ENCODE measurements around the gene PDIA3.
"Not testable (repeated sequence)": the region's sequence is repeated elsewhere in the genome, so short reads cannot be mapped to it uniquely, and the experiment has no call there.

The PDIA3 gene

DNA sequence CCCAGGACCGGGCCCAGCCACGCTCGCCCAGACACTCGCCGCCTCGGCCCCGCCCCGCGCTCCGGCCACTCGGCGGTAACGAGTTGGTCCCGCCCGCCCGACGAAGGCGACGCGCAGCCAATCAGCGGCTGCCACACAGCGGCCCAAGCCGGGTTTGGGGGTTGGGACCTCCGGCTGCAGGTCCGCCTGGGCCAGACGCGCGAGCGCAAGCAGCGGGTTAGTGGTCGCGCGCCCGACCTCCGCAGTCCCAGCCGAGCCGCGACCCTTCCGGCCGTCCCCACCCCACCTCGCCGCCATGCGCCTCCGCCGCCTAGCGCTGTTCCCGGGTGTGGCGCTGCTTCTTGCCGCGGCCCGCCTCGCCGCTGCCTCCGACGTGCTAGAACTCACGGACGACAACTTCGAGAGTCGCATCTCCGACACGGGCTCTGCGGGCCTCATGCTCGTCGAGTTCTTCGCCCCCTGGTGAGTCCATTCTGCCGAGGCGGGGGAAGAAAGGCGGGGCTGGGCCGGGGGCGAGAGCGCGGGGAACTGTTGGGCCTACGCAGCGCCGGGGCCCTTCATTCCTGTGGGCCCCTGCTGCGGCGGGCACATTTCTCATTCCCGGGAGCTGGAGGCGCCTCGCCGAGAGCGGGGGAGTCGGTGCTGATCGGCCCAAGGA, at the start of gene PDIA3:
Gene PDIA3 (plus strand): TSS at position 194 of the 658 bp plus-strand sequence. CDS start 102 bp downstream, at position 296.
- not testable (repeated sequence) for H3K9me3 Mint-ChIP-seq (ENCODE audit: low read depth); H3K27me3 Mint-ChIP-seq; H3K36me3 Mint-ChIP-seq
- H3K27ac Mint-ChIP-seq, result peak within 1 kb of the TSS; percentile 98
- peaks cover 22% of the 10 kb centered on the region for H3K4me1 Mint-ChIP-seq (ENCODE audit: low read depth)
- peak within 1 kb of the TSS; percentile 99 for H3K4me3 Mint-ChIP-seq

DNA sequence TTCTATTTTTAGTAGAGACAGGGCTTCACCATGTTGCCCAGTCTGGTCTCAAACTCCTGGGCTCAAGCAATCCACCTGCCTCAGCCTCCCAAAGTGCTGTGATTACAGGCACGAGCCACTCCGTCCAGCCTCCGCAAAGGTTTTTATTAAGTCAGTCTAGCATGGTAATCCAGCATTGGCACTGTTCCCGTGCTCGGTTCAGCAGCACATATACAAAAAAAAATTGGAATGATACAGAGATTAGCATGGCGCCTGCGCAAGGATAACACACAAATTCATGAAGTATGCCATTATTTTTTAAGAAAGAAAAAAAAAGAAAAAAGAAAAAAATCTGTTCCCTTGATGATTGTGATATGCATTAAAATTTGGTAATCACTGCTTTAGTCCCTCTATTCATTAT, 44.1 kb upstream of the PDIA3 start:
- H3K4me1 Mint-ChIP-seq (ENCODE audit: low read depth), result no peaks in the 10 kb centered on the region
- H3K36me3 Mint-ChIP-seq, result no peaks in the 10 kb centered on the region
- no peak overlapping the region for H3K27ac Mint-ChIP-seq
- peaks cover 8% of the 10 kb centered on the region for H3K27me3 Mint-ChIP-seq
- no peak overlapping the region for H3K4me3 Mint-ChIP-seq
- no peaks in the 10 kb centered on the region for H3K9me3 Mint-ChIP-seq (ENCODE audit: low read depth)

DNA sequence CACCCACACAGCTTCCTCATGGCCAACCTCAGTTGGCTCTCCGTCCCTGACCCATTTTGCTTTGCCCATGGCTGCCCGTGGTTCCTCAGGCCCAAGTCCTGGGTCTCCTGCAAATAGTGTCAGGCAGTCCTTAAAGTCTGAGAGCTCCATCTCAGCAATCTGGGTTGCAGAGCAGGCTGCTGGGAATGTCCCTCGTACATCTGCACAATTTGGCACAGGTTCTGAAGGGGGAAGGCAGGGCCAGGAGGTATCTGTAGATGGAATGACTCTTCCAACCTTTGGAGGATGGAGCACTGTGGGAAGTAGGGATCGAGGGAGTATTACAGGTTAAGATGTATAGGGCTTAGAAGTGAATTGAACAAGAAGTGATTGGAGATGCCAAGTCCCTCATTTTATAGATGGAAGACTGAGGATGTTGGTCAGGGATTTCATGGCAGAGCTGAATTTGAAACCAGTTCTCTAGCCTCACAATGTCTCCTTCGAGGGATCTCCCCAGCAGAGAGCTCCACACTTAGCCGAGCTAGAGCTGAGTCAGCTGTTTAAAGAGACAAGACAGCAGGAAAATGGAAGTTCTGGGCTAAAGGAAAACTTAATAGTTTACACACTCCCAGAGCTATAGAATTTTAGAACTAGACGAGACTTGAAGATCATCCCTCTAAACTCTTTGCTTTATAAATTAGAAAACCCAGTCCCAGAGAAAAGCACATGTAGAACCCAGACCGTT, 43.4 kb upstream of the PDIA3 start:
- H3K4me3 Mint-ChIP-seq, result no peak overlapping the region
- no peak overlapping the region for H3K27ac Mint-ChIP-seq
- peaks cover 5% of the 10 kb centered on the region for H3K27me3 Mint-ChIP-seq
- no peaks in the 10 kb centered on the region for H3K9me3 Mint-ChIP-seq (ENCODE audit: low read depth)
- no peaks in the 10 kb centered on the region for H3K36me3 Mint-ChIP-seq
- no peaks in the 10 kb centered on the region for H3K4me1 Mint-ChIP-seq (ENCODE audit: low read depth)

DNA sequence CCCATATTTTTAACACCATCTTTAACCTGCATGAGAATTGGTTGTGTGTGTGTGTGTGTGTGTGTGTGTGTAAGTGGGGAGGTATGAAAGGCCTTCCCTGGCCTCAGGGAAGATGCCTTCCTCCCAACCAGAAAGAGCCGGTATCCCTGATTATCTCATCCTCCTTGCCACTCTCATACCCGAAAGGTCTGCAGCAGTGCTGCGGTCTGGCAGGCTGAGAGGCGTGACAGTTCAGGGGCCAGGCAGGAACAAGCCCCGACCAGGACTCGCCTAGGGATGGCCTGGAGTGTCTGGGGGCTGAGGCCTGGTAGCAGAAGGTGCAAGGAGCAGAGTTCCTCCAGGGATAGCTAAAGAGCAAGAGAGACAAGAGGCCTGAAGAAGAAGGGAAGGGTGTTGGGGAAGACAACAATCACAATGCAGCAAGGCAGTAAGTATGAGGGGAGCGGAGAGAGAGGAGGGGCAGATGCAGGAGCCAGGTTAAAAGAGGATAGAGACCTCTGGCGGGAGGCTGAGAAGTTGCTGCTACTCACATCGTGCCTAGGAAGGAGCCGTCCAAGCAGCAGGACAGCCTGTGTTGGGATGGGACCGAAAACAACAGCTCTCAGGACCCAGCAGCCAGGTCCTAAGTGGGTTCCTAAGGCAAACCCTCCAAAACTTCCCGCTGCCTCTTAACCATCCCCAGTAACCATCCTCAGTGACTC, 35.7 kb upstream of the PDIA3 start:
- not testable (repeated sequence) for H3K27ac Mint-ChIP-seq; H3K4me1 Mint-ChIP-seq (ENCODE audit: low read depth); H3K4me3 Mint-ChIP-seq

DNA sequence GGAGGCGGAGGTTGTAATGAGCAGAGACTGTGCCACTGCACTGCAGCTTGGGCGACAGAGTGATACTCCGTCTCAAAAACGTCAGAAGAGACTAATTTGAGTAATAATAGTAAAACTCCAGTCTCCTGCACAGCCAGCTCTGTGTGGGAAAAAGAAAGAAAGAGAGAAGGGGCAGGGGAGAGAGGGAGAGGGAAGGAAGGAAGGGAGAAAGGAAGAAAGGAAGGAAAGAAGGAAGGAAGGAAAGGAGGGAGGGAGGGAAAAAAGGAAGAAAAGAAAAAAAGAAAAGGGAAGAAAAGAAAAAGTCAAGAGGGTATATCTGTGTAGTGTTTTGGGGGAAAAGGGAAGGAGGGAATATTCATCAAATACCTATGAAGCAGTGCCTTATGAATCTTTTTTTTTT, 23.1 kb upstream of the PDIA3 start:
- no peak overlapping the region for H3K27ac Mint-ChIP-seq
- peaks cover 2% of the 10 kb centered on the region for H3K27me3 Mint-ChIP-seq
- no peaks in the 10 kb centered on the region for H3K4me1 Mint-ChIP-seq (ENCODE audit: low read depth)
- no peaks in the 10 kb centered on the region for H3K9me3 Mint-ChIP-seq (ENCODE audit: low read depth)
- no peak overlapping the region for H3K4me3 Mint-ChIP-seq
- no peaks in the 10 kb centered on the region for H3K36me3 Mint-ChIP-seq

More for the DNA sequence above, 35.7 kb upstream of the PDIA3 start:
- H3K27me3 Mint-ChIP-seq; H3K36me3 Mint-ChIP-seq; H3K9me3 Mint-ChIP-seq (ENCODE audit: low read depth): not testable (repeated sequence)

DNA sequence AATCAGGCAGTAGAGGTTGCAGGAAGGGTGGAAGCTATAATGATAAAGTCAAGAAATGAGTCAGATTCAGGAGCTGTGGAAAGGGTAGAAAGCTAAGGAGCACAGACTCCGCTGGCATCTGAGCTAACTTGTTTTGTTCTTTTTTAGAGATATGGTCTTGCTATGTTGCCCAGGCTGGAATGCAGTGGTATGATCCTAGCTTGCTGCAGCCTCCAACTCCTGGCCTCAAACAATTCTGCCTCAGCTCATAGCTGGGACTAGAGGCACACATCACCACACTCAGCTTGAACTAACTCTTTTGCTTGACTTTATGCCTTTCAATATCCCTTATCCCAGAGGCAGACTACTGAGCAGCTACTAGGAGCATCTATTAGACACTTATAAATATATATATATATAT, 19.9 kb upstream of the PDIA3 start:
- H3K27me3 Mint-ChIP-seq, H3K36me3 Mint-ChIP-seq: not testable (repeated sequence)

DNA sequence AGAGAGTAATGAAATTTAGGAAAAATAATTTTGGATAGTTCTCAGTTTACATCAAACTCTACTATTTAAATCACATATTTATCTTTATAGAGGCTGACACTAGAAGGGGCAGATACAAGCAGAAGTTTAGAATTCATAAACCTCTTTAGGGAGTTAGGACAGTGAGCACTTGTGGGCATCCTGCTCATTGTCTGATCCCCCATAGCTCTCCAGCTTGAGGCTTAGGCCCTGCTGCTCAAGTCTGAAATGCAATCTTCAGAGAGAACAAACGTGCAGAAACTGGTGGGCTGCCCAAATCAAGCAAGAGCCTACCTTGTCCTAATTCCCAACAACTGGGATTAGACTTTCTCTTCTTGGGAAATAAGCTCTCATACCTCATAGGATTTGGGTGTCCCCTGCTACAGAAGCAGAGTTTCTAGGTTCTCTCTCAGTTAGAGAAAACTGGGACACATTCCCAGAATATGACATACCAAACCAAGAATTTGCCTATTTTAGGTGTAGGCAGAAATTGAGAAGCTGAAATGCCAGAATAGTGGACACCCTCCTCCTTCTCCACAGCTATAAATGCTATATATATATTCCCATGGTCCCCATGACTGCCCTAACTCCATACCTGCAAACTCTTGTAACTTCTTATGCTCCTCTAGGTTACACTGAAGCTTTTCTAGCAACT, 18.0 kb upstream of the PDIA3 start:
- H3K4me3 Mint-ChIP-seq; H3K36me3 Mint-ChIP-seq; H3K4me1 Mint-ChIP-seq (ENCODE audit: low read depth); H3K27ac Mint-ChIP-seq; H3K27me3 Mint-ChIP-seq; H3K9me3 Mint-ChIP-seq (ENCODE audit: low read depth): not testable (repeated sequence)

More for the DNA sequence above, 19.9 kb upstream of the PDIA3 start:
- H3K9me3 Mint-ChIP-seq (ENCODE audit: low read depth); H3K4me3 Mint-ChIP-seq; H3K4me1 Mint-ChIP-seq (ENCODE audit: low read depth); H3K27ac Mint-ChIP-seq: not testable (repeated sequence)

DNA sequence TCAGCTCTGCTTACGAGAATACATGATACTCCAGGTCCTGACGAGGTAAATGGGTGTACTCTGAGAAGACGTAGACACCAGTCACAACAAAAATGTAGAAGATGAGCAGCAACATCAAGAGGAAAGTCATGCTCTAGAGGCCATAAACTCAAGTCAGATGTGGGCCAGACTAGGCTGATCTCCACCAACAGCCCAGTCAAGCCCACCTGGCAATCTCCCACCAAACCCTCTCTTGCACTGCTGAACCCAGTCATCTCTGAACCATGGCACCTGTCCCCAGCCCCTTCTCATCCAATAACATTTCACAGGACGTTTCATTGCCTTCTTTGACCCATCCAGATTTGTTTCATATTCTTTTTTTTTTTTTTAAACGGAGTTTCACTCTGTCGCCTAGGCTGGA, 10.8 kb upstream of the PDIA3 start:
- H3K27me3 Mint-ChIP-seq, result no peaks in the 10 kb centered on the region
- H3K4me1 Mint-ChIP-seq (ENCODE audit: low read depth), result no peaks in the 10 kb centered on the region
- H3K36me3 Mint-ChIP-seq, result no peaks in the 10 kb centered on the region
- H3K4me3 Mint-ChIP-seq, result no peak overlapping the region
- no peak overlapping the region for H3K27ac Mint-ChIP-seq
- H3K9me3 Mint-ChIP-seq (ENCODE audit: low read depth), result no peaks in the 10 kb centered on the region

DNA sequence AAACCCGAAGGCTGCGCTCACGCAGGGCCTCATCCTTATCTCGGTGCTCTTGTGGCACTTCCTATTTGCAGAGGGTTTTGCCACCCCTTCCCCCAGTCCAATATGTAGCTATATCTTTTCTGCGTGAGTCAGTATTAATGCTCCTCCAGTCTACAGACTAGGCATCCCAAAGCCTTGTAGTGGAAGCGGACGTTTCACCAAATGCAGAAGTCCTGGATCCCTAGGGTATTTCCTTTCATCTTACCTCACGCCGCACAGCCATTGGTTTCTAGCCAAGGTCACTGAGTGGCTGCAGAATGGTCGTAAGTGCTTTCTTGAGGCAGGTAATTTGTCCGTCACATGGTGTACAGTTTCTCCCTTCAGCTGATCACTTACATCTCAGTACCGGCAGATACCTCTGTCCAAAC, 668 bp downstream of the PDIA3 start:
- Mint-ChIP-seq H3K27ac (peak overlapping the region; percentile 98), H3K4me1 (ENCODE audit: low read depth) (peaks cover 28% of the 10 kb centered on the region), H3K4me3 (peak overlapping the region; percentile 99)
- not testable (repeated sequence) for H3K27me3 Mint-ChIP-seq; H3K9me3 Mint-ChIP-seq (ENCODE audit: low read depth); H3K36me3 Mint-ChIP-seq

DNA sequence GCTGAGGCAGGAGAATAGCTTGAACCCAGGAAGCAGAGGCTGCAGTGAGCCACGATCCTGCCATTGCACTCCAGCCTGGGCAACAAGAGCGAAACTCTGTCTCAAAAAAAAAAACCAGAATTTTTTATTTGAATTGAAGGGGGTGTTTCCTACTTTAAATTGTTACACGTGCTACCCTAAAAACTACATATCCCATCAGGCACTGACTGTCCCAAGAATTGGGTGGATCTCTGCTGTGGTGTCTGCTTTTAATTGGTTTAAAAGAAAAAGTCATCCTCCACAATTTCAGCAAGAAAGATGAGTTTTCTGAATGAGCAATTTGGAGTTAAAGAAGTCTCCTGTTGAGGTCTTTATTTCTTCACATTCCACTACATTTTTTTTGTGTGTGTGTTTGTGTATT, 2.1 kb downstream of the PDIA3 start:
- H3K27ac Mint-ChIP-seq, result peak overlapping the region; percentile 79
- H3K27me3 Mint-ChIP-seq, result no peaks in the 10 kb centered on the region
- peak overlapping the region; percentile 99 for H3K4me3 Mint-ChIP-seq
- peaks cover 11% of the 10 kb centered on the region for H3K36me3 Mint-ChIP-seq
- peaks cover 41% of the 10 kb centered on the region for H3K4me1 Mint-ChIP-seq (ENCODE audit: low read depth)
- no peaks in the 10 kb centered on the region for H3K9me3 Mint-ChIP-seq (ENCODE audit: low read depth)

DNA sequence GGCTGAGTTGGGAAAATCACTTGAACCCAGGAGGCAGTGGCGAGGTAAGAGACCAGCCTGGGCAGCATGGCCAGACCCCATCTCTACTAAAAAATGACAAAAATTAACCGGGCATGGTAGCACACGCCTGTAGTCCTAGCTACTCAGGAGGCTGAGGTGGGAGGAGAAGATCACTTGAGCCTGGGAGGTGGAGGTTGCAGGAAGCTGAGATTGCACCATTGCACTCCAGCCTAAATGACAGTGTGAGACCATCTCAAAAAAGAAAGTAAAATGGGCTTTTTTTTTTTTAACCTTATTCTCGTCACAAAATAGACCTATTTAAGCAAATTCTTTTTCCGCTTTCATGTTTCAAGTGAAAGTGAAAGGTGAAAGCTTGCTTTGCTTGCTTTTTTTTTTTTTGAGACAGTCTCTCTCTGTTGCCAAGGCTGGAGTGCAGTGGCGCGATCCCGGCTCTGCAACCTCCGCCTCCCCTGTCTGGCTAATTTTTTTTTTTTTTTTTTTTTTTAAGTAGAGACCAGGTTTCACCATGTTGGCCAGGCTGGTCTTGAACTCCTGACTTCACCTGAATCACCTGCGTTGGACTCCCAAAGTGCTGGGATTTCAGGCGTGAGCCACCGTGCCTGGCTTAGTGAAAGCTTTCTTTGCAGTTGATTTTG, 3.6 kb downstream of the PDIA3 start:
- H3K27ac Mint-ChIP-seq, result peak overlapping the region; percentile 84
- H3K9me3 Mint-ChIP-seq (ENCODE audit: low read depth), result no peaks in the 10 kb centered on the region
- peaks cover 11% of the 10 kb centered on the region for H3K36me3 Mint-ChIP-seq
- peaks cover 48% of the 10 kb centered on the region for H3K4me1 Mint-ChIP-seq (ENCODE audit: low read depth)
- H3K27me3 Mint-ChIP-seq, result no peaks in the 10 kb centered on the region
- H3K4me3 Mint-ChIP-seq, result peak overlapping the region; percentile 99

DNA sequence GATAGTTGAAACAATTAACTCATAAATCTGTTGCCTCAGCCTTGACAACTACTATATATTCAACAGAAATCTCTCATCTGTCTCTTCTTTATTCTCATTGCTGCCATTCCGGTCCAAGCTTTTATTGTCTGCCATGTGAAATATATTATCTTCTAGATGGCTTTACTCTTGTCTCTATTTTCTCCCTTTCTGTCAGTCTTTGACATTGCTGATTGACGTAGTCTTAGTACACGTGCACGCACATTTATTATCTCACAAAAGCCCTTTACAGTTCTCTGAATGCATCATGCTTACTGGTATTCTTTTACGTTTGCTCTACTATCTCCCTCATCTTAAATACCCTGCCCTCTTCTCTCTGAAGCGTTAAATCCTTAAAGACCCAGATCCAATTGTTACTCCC, 5.6 kb downstream of the PDIA3 start:
- H3K9me3 Mint-ChIP-seq (ENCODE audit: low read depth), result no peaks in the 10 kb centered on the region
- H3K4me1 Mint-ChIP-seq (ENCODE audit: low read depth), result peaks cover 52% of the 10 kb centered on the region
- peaks cover 11% of the 10 kb centered on the region for H3K36me3 Mint-ChIP-seq
- peak overlapping the region; percentile 99 for H3K4me3 Mint-ChIP-seq
- H3K27ac Mint-ChIP-seq, result peak overlapping the region; percentile 81
- no peaks in the 10 kb centered on the region for H3K27me3 Mint-ChIP-seq

DNA sequence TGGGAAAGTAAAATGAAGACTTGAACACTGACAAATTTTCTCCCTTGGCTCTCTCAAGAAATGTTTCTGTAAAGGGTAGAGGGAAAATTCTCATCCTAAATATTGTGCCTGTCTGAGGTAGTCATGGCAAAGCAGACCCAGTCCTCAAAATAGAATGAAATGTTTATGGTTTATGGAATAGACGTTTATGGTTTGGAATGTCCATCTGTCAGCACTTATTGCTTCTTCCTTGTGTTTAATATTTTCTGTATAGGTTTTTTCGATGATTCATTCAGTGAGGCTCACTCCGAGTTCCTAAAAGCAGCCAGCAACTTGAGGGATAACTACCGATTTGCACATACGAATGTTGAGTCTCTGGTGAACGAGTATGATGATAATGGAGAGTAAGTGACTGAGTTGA, 16.6 kb downstream of the PDIA3 start:
- no peaks in the 10 kb centered on the region for H3K9me3 Mint-ChIP-seq (ENCODE audit: low read depth)
- H3K36me3 Mint-ChIP-seq, result peaks cover 7% of the 10 kb centered on the region
- H3K27me3 Mint-ChIP-seq, result no peaks in the 10 kb centered on the region
- peak overlapping the region; percentile 28 for H3K27ac Mint-ChIP-seq
- no peak overlapping the region for H3K4me3 Mint-ChIP-seq
- peaks cover 2% of the 10 kb centered on the region for H3K4me1 Mint-ChIP-seq (ENCODE audit: low read depth)

DNA sequence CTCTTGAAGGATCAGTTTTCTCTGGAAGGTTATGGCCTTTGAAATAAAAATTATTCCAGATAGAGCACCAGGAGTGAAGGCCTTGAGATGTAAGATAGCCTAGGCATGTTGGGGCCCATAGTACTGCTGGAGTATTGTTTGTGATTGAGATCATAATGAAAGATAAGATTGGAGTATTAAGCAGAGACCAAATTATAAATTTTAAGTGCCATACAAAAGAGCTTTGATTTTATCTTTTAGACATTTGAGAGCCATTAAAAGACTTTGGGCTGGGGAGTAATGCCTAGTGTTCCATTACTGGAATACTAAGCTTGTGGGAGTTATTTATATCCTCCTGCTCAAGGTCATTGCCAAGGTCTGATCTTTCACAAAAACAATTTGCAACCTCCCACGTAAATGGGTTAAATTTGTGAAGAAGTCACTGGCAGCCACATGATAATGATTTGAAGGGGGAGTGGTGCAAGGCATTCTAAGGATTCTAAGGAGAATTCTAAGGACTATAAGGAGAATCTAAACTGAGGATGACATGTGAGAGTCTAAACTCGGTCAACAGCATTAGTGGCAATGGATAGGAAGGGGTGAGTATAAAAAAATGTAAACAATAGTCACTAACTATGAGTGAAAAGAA, 17.7 kb downstream of the PDIA3 start:
- Mint-ChIP-seq H3K36me3 (peaks cover 7% of the 10 kb centered on the region), H3K27me3 (no peaks in the 10 kb centered on the region), H3K27ac (peak overlapping the region; percentile 18), H3K4me3 (no peak overlapping the region), H3K4me1 (ENCODE audit: low read depth) (peaks cover 2% of the 10 kb centered on the region), H3K9me3 (ENCODE audit: low read depth) (no peaks in the 10 kb centered on the region)
